DOHH2 (cell line): ENCODE results near the gene MOB2.

ENCODE experiments used
- H3F3A ChIP-seq: fragments of 200-600 bp; sonication (generic), shearing (Covaris generic); 2 replicates; pipeline ENCODE4 v1.6.0; 2016; ENCODE audit warnings: antibody characterized with exemption, mild to moderate bottlenecking; ENCODE audit not compliant: control insufficient read depth, insufficient read depth
- H3K27ac ChIP-seq: fragments of 200-600 bp; sonication (generic); 2 replicates; pipeline ENCODE4 v1.5.1; 2014; ENCODE audit warnings: low read depth, mild to moderate bottlenecking, low read length, moderate library complexity
- H3K27me3 ChIP-seq: fragments of 200-600 bp; sonication (generic); 2 replicates; pipeline ENCODE4 v1.6.1; 2014; ENCODE audit warnings: mild to moderate bottlenecking, low read length, mixed read lengths; ENCODE audit not compliant: control insufficient read depth
- H3K36me3 ChIP-seq: fragments of 200-600 bp; sonication (generic); 2 replicates; pipeline ENCODE4 v1.6.1; 2014; ENCODE audit warnings: mild to moderate bottlenecking, low read length, moderate library complexity, mixed read lengths; ENCODE audit not compliant: control insufficient read depth
- H3K4me1 ChIP-seq: fragments of 200-600 bp; sonication (generic); 2 replicates; pipeline ENCODE4 v1.6.1; 2014; ENCODE audit warnings: mild to moderate bottlenecking, low read length, mixed read lengths; ENCODE audit not compliant: control insufficient read depth
- H3K4me2 ChIP-seq: fragments of 200-600 bp; sonication (generic); 2 replicates; pipeline ENCODE4 v1.6.0; 2014; ENCODE audit warnings: mild to moderate bottlenecking, low read length, moderate library complexity
- H3K4me3 ChIP-seq: fragments of 200-600 bp; sonication (generic); 2 replicates; pipeline ENCODE4 v1.5.1; 2014; ENCODE audit warnings: mild to moderate bottlenecking, low read length, mixed read lengths
- H3K79me2 ChIP-seq: fragments of 200-600 bp; sonication (generic); 2 replicates; pipeline ENCODE4 v1.6.1; 2014; ENCODE audit warnings: mild to moderate bottlenecking, low read length, mixed read lengths; ENCODE audit not compliant: control insufficient read depth
- H3K9me2 ChIP-seq: fragments of 200-600 bp; sonication (generic); replicated peaks from 2 replicates; pipeline ENCODE4 v1.6.1; 2014; ENCODE audit warnings: mild to moderate bottlenecking, low read length, mixed read lengths; ENCODE audit not compliant: control insufficient read depth
- H3K9me3 ChIP-seq: fragments of 200-600 bp; sonication (generic); 2 replicates; pipeline ENCODE4 v1.6.1; 2014; ENCODE audit warnings: antibody characterized with exemption, low read length, mixed read lengths; ENCODE audit not compliant: control insufficient read depth, insufficient read depth
- H4K20me1 ChIP-seq: fragments of 200-600 bp; sonication (generic); 2 replicates; pipeline ENCODE4 v1.6.0; 2014; ENCODE audit warnings: low read depth, mild to moderate bottlenecking, antibody characterized with exemption, low read length, moderate library complexity; ENCODE audit not compliant: control insufficient read depth, insufficient read depth
- CTCF ChIP-seq: fragments of 200-600 bp; sonication (generic); IDR thresholded peaks from one replicate; pipeline ENCODE4 v1.5.1; 2014; ENCODE audit warnings: antibody characterized with exemption, mild to moderate bottlenecking, low read depth, low read length; ENCODE audit not compliant: poor library complexity, severe bottlenecking
- EZH2phosphoT487 ChIP-seq: fragments of 200-600 bp; sonication (generic); IDR thresholded peaks from 2 replicates; pipeline ENCODE4 v1.6.1; 2017; ENCODE audit warnings: borderline replicate concordance, mild to moderate bottlenecking, antibody characterized with exemption, low read length, moderate library complexity, mixed read lengths

MOB2 gene

GRCh38 chr11:1508986-1509385 lies 22.4 kb upstream of the MOB2 start:
- Histone ChIP-seq H3K36me3 (no peaks in the 10 kb centered on the region), H3K4me3 (no peak overlapping the region), H3K4me1 (peaks cover 8% of the 10 kb centered on the region; the same call in 1 of the 2 replicates), H3K27ac (no peak overlapping the region), H4K20me1 (peaks cover 7% of the 10 kb centered on the region), H3F3A (peaks cover 6% of the 10 kb centered on the region; the same call in 1 of the 2 replicates), H3K4me2 (no peak overlapping the region), H3K9me3 (no peaks in the 10 kb centered on the region; the same call in 1 of the 2 replicates), H3K27me3 (no peaks in the 10 kb centered on the region), H3K9me2 (no peaks in the 10 kb centered on the region), H3K79me2 (peaks cover 56% of the 10 kb centered on the region)
- TF ChIP-seq CTCF (no peak), EZH2phosphoT487 (no peak)

- H3K36me3 ChIP-seq, result no peaks in the 10 kb centered on the region
- no peaks in the 10 kb centered on the region for H3K9me2 ChIP-seq
- H3K4me2 ChIP-seq, result no peak overlapping the region
- H3K4me3 ChIP-seq, result no peak overlapping the region
- H3K27me3 ChIP-seq, result no peaks in the 10 kb centered on the region
- H3K4me1 ChIP-seq, result peaks cover 7% of the 10 kb centered on the region; the same call in 1 of the 2 replicates
- H3F3A ChIP-seq, result peaks cover 6% of the 10 kb centered on the region; the same call in 1 of the 2 replicates
- peaks cover 55% of the 10 kb centered on the region for H3K79me2 ChIP-seq
- no peak overlapping the region for H3K27ac ChIP-seq
- H4K20me1 ChIP-seq, result peaks cover 7% of the 10 kb centered on the region
- H3K9me3 ChIP-seq, result no peaks in the 10 kb centered on the region; the same call in 1 of the 2 replicates
- TF ChIP-seq CTCF (no peak), EZH2phosphoT487 (no peak)
Measured at GRCh38 chr11:1508491-1508891, 21.9 kb upstream of the MOB2 start.

- Histone ChIP-seq H3F3A (peaks cover 6% of the 10 kb centered on the region; the same call in 1 of the 2 replicates), H3K79me2 (peaks cover 63% of the 10 kb centered on the region), H3K4me1 (peaks cover 4% of the 10 kb centered on the region; the same call in 1 of the 2 replicates), H3K9me3 (peaks cover 3% of the 10 kb centered on the region; the same call in 1 of the 2 replicates), H3K27me3 (no peaks in the 10 kb centered on the region), H3K9me2 (no peaks in the 10 kb centered on the region), H3K4me2 (no peak overlapping the region), H4K20me1 (peaks cover 5% of the 10 kb centered on the region), H3K27ac (no peak overlapping the region), H3K36me3 (no peaks in the 10 kb centered on the region), H3K4me3 (no peak overlapping the region)
- TF ChIP-seq EZH2phosphoT487, result no peak
- no peak for TF ChIP-seq CTCF
Measured at GRCh38 chr11:1507381-1508140, 21.0 kb upstream of the MOB2 start.
